ENCODE measurements around the gene PLIN5. TPM values are rescaled to one million over a fixed set of nuclear protein-coding genes. Genes with fewer than 3 reads are reported as not detected.

Gene PLIN5
- polyA plus RNA-seq, 1 donor (not counting 4 experiments of a cell fraction or from before 2014, with no cell fraction given): not detected

DNA sequence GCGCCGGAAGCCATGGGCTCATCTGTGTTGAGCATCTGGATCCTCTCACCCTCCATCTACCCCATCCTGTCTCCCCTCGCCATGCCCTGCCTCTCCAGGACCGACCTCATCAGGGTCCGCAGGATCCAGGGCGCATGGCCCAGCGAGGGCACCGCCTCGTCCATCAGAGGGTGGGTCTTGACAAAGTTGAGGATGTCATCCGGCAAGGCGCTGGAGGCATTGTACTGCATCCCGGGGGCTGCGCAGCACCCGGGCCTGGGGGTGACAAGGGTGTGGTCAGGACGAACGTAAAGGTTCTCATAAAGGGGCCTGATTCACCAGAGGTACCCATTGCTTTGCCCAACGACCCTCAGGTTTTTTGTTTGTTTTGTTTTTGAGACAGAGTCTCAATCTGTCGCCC, 15.0 kb upstream of the PLIN5 start:
- H3K4me3 ChIP-seq (ENCODE audit: control insufficient read depth in 2 of 3, extremely low read depth in 1 of 3, insufficient read depth in 2 of 3, low read depth in 1 of 3, low read length in 3 of 3): no peak overlapping the region
- DNase-seq (ENCODE audit: low read depth, low spot score): no peak
- H3K9me3 ChIP-seq (ENCODE audit: control insufficient read depth, low read depth, low read length): no peaks in the 10 kb centered on the region
- no peaks in the 10 kb centered on the region for H3K27me3 ChIP-seq (ENCODE audit: control insufficient read depth, extremely low read depth, insufficient read depth, low read length)
- no peaks in the 10 kb centered on the region for H3K79me2 ChIP-seq (ENCODE audit: control insufficient read depth, insufficient read depth, low read length)
- no peaks in the 10 kb centered on the region for H3K36me3 ChIP-seq (ENCODE audit: control insufficient read depth in 2 of 2, extremely low read depth in 1 of 2, insufficient read depth in 2 of 2, low read length in 2 of 2)
- no peak for FAIRE-seq
- H3K9me1 ChIP-seq (ENCODE audit: control insufficient read depth, extremely low read depth, insufficient read depth, low read length): no peaks in the 10 kb centered on the region
- H3K9ac ChIP-seq (ENCODE audit: control insufficient read depth, extremely low read depth, insufficient read depth, low read length): no peak overlapping the region
- no peak overlapping the region for H3K27ac ChIP-seq (ENCODE audit: control insufficient read depth, insufficient read depth, low read length)
- no peak overlapping the region for H2AFZ ChIP-seq (ENCODE audit: control insufficient read depth, low read length)
- H3K4me2 ChIP-seq (ENCODE audit: control insufficient read depth, extremely low read depth, insufficient read depth, low read depth, low read length): no peak overlapping the region
- no peaks in the 10 kb centered on the region for H3K4me1 ChIP-seq (ENCODE audit: control insufficient read depth, extremely low read depth, insufficient read depth, low read length)
- dilution Hi-C loops (cut with MboI; ENCODE audit: extremely low pct_ligation_motif_present, low sequenced_read_pairs): no loop called here
- no peak for TF ChIP-seq CTCF (optimal IDR thresholded peaks at IDR 0.05 in 1 of 3, IDR thresholded peaks at IDR 0.05 in 1 of 3, conservative IDR thresholded peaks at IDR 0.05 in 1 of 3; ENCODE audit: extremely low read depth in 1 of 3, insufficient read depth in 2 of 3, low read length in 3 of 3)
- TF ChIP-seq EZH2 (IDR thresholded peaks at IDR 0.05; ENCODE audit: low read length): no peak
- H4K20me1 ChIP-seq (ENCODE audit: control insufficient read depth, extremely low read depth, insufficient read depth, low read length): no peaks in the 10 kb centered on the region

DNA sequence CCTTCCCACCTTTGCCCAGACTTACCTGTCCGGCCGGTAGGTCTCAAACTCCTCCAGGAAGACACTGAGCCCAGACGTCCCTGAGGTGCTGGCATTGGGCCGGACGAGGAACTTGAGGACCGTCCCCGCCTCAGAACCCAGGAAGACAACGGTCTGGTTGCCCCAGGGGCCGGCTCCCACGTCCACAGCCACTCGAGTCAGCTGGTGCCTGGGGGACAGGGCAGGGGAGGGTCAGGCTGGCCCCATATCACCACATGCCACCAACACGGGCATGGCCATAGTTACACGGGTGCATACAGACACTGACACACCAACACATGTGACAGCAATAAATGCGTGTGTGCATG, 13.2 kb upstream of the PLIN5 start:
- H3K9ac ChIP-seq (ENCODE audit: control insufficient read depth, extremely low read depth, insufficient read depth, low read length): no peak overlapping the region
- H3K79me2 ChIP-seq (ENCODE audit: control insufficient read depth, insufficient read depth, low read length): no peaks in the 10 kb centered on the region
- no peaks in the 10 kb centered on the region for H3K9me3 ChIP-seq (ENCODE audit: control insufficient read depth, low read depth, low read length)
- H3K9me1 ChIP-seq (ENCODE audit: control insufficient read depth, extremely low read depth, insufficient read depth, low read length): no peaks in the 10 kb centered on the region
- dilution Hi-C loops (cut with MboI; ENCODE audit: extremely low pct_ligation_motif_present, low sequenced_read_pairs): no loop called here
- H3K27ac ChIP-seq (ENCODE audit: control insufficient read depth, insufficient read depth, low read length): no peak overlapping the region
- H3K4me3 ChIP-seq (ENCODE audit: control insufficient read depth in 2 of 3, extremely low read depth in 1 of 3, insufficient read depth in 2 of 3, low read depth in 1 of 3, low read length in 3 of 3): no peak overlapping the region
- no peaks in the 10 kb centered on the region for H3K4me1 ChIP-seq (ENCODE audit: control insufficient read depth, extremely low read depth, insufficient read depth, low read length)
- FAIRE-seq: no peak
- TF ChIP-seq EZH2 (IDR thresholded peaks at IDR 0.05; ENCODE audit: low read length) (no peak), CTCF (optimal IDR thresholded peaks at IDR 0.05 in 1 of 3, IDR thresholded peaks at IDR 0.05 in 1 of 3, conservative IDR thresholded peaks at IDR 0.05 in 1 of 3; ENCODE audit: extremely low read depth in 1 of 3, insufficient read depth in 2 of 3, low read length in 3 of 3) (no peak)
- H3K36me3 ChIP-seq (ENCODE audit: control insufficient read depth in 2 of 2, extremely low read depth in 1 of 2, insufficient read depth in 2 of 2, low read length in 2 of 2): no peaks in the 10 kb centered on the region
- H3K27me3 ChIP-seq (ENCODE audit: control insufficient read depth, extremely low read depth, insufficient read depth, low read length): no peaks in the 10 kb centered on the region
- no peak overlapping the region for H2AFZ ChIP-seq (ENCODE audit: control insufficient read depth, low read length)
- no peak for DNase-seq (ENCODE audit: low read depth, low spot score)
- no peak overlapping the region for H3K4me2 ChIP-seq (ENCODE audit: control insufficient read depth, extremely low read depth, insufficient read depth, low read depth, low read length)
- no peaks in the 10 kb centered on the region for H4K20me1 ChIP-seq (ENCODE audit: control insufficient read depth, extremely low read depth, insufficient read depth, low read length)

Data from keratinocyte (primary cell).